Measurements from ENCODE around the gene BARX2. TPM values are rescaled to one million over a fixed set of nuclear protein-coding genes. Genes with fewer than 3 reads are reported as not detected.

BARX2 gene
- total RNA-seq, 1 donor from 2014 or later, result not detected

DNA sequence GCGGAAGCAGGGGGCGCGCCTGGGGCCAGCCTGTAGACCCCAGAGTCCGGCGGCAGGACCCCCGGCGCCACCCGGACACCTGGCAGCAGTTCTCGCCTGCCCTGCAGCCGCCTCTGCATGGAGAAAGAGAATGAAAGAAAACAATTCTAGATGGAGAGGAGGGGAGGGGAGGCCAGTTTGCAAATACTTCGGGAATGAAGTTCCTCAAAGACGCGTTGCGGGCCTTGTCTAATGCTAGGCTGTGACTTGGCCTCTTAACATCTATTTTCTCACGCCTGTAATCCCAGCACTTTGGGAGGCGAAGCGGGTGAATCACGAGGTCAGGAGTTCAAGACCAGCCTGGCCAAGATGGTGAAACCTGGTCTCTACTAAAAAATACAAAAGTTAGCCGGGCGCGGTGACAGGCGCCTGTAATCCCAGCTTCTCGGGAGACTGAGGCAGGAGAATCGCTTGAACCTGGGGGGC is 2.1 kb upstream of the BARX2 start:
- no peak for DNase-seq (ENCODE audit: low read depth)

DNA sequence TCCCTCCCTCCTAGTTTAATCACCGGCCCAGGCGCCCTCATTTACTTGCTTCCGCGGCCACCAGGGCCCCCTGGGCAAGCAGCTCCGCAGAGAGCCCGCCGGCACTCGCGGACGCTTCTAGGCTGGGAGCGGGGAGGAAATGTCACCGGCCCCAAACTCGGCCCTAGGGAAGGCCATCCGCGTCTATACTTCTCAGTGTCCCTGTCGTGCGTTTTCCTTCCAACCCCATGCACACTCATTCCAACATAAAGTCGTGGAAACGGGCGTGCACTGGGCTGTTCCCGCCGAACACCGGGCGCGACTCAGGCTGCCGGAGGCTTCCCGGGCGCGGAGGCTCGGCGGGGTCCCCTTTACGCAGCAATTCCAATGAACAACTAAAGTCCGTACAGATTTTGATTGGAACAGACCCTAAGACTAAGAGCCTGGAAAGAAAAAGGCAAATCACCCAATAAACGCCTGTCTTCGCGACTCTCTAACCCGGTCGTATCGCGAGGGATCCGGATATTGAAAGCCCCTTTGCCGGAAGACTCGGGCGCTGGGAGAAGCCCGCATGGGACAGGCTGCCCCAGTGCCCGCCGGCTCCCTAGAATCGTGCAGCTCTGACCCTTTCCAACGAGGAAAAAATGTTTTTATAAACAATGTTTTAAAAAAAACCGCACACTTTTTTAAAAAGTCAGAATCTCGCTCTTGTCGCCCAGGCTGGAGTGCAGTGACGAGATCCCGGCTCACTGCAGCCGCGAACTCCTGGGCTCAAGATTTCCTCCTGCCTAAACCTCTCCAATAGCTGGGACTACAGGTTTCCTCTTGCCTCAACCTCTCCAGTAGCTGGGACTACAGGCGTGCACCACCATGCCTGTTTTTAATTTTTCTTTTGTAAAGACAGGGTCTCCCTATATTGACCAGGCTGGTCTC is 1.3 kb upstream of the BARX2 start:
- DNase-seq (ENCODE audit: low read depth), result no peak

- DNase-seq (ENCODE audit: low read depth), result no peak
Observed at GRCh38 chr11:129374993-129375750, 476 bp upstream of the BARX2 start.

GRCh38 chr11:129376658-129377341 is 1.2 kb downstream of the BARX2 start:
- no peak for DNase-seq (ENCODE audit: low read depth)

- DNase-seq (ENCODE audit: low read depth), result no peak
Observed at GRCh38 chr11:129377739-129378138, 2.1 kb downstream of the BARX2 start.

GRCh38 chr11:129380413-129380812 is 4.8 kb downstream of the BARX2 start:
- no peak for DNase-seq (ENCODE audit: low read depth)

DNA sequence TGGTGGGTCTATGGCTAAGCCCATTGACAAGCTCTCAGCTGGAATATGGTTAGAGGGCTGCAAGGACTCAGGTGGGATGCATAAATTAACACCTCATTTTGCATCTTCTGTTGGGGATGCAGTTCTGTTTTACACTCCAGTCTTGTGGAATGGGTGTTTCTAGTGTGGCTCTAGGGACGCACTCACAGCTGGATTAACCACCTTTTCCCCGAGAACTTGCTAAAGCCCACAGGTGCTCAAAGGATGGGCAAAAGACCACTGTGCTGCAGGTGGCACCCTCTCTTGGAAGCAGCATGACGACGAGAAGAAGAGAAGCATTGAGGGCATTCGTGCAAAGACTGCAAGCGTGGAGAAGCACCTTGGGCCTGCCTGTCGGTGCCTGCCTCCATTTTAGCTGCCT is 6.9 kb downstream of the BARX2 start:
- no peak for DNase-seq (ENCODE audit: low read depth)

DNA sequence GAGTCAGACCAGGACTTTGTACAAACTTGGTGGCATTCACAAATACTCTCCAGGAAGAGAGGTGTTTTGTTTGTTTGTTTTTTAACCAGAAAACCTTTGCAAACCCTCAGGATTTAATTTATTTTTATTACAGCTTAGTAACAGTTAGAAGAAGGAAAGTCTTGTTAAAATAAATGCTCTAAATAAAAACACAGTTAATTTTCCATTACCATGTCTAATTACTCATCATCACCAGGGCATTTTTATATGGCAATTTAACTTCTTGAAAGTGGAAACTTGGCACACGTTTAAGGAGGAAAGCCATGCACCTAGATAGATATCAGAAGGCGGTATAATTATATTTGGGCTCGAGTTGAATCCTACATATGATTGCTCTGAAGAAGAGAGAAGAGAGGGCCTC is 7.4 kb downstream of the BARX2 start:
- DNase-seq (ENCODE audit: low read depth), result no peak

DNA sequence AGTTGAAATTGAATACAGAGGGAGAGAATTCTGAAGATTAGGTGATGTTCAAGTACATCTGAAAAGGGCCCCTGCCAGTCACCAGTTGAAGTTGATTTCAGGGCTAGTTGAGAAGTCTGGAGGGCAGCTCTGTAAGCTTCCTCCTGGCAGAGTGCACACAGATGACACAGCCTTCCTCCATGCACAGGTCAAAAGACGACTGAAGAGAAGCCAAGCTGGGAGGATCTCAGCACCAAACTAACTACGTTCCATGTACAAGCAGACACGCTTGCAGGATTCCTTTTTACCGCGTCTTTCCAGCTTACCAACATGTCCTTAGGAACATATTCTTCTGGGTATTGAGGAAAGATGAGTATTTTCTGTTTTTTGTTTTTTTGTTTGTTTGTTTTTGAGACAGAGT is 7.9 kb downstream of the BARX2 start:
- no peak for DNase-seq (ENCODE audit: low read depth)

- DNase-seq (ENCODE audit: low read depth), result no peak
Observed at GRCh38 chr11:129384415-129384814, 8.8 kb downstream of the BARX2 start.

DNA sequence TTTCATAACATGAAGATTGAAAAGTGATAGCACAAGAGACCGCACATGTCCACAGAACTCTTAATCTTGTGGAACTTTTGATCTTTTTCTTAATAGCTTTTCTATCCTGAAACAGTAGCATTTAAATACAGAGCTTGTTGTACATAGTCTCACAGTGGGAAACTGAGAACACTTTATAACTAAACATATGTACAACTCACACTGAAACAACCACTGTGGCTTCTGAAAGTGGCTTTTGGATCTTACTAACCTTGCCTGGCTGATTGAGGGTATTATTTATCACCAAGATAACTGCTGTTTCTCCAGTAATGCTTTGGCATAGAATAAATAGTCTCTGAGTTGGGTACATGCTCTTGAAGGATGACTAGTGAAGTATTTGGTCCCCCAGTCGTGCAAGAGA is 10.2 kb downstream of the BARX2 start:
- DNase-seq (ENCODE audit: low read depth), result no peak

GRCh38 chr11:129386795-129387397 is 11.2 kb downstream of the BARX2 start:
- no peak for DNase-seq (ENCODE audit: low read depth)

DNA sequence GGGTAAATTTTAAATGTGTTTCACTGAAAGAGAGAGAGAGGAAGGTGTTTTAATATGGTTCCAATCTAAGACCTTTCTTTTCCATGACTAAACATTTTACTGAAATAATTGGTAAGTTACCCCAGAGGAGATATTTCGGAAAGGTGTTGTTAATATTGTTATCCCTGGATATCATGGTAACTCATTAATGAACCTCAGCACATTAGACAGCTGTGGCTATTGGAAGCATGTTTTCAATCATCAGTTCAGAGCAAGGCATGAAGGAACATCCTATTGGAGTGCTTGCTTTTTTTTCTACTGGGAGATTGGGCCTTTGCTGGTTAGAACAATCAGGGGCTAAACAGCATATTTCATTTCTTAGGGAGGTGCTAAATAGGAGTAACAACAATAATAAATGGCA is 11.8 kb downstream of the BARX2 start:
- no peak for DNase-seq (ENCODE audit: low read depth)

DNA sequence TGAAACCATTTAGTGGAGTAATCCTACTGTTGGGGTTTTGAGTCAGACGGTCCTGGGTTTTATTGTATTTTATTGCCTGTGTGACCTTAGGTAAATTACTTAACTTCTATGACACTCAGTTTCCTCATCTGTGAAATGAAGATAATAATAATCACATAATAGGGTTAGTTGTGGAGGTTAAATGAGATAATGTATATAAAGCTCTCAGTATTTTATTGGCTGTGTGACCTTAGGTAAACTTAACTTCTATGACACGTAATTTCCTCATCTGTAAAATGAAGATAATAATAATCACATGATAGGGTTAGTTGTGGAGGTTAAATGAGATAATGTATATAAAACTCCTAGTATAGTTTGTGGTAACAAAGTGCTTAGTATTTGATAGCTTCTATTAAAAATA is 13.2 kb downstream of the BARX2 start:
- no peak for DNase-seq (ENCODE audit: low read depth)

DNA sequence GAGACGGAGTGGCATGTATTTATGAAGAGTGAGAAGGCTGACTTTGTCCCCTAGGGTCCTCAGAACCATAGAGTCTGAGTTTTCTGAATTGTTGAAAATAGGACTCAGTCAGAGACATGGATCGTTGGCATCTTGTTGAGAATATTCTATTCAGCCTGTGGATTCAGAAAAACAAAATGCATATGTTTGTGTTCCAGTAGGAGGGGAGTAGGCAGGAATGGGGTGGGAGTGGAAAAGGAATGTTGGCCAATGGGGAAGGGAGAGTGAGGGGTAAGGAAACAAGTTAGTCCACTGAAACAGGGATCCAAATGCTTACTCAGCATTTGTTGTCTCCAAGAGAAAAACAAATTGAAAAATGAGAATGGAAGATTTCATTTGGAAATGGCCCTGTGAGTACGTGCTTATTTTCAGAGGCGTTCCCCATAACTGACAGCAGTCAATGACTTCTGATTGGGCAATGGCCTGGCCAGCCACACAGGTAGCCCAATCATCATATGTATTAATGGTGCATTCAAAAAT is 14.7 kb downstream of the BARX2 start:
- no peak for DNase-seq (ENCODE audit: low read depth)

- no peak for DNase-seq (ENCODE audit: low read depth)
Observed at GRCh38 chr11:129391360-129391759, 15.7 kb downstream of the BARX2 start.

DNA sequence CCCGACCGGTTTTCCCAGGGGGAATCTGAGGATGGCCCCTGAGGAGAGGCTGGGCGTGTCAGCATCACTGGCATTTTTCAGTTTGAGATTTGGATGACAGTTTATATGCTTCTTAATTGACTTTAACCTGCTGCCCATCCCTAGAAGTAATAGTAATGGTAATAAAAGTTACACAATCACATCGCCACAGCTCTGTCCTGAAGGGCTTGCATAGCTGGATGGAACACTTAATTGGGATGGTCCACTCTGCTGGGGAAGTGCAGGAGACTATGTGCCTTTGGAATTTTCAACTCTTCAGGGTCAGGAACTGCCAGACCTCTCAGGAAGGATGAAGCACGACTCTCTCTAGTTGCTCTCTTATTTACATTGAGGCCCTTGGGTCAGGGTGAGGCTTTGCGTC is 16.2 kb downstream of the BARX2 start:
- no peak for DNase-seq (ENCODE audit: low read depth)

DNA sequence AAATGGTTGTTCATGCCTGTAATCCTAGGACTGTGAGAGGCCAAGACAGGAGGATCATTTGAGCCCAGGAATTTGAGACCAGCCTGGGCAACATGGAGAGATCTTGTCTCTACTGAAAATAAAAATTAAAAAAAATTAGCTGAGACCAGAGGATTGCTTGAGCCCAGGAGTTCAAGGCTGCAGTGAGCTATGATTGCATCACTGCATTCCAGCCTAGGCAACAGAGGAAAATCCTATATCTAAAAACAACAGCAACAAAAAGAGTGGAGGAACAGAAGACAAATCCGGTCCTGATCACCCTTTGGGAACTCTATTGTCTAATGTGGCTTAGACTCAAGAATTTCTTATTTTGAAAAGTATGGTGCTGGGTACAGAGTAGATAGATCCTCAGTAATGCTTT is 17.3 kb downstream of the BARX2 start:
- DNase-seq (ENCODE audit: low read depth), result no peak

DNA sequence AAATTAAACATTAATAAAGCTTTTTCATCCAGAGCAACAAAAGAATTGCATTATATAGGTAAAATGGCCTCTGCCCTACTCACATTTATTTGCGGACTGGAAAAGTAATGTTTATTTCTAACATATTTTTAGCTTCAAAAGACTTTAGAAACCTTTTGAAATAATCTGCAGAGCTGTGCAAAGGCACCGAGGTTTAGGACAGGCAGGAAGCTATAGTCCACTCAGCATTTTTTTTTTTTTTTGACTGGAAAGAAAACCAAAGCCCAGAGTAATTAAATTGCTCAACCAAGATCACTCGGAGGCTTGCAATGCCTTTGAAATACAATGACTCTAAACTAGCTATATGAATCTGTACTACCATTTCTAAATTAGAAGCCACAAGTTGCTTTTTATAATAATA is 19.1 kb downstream of the BARX2 start:
- DNase-seq (ENCODE audit: low read depth), result no peak

DNA sequence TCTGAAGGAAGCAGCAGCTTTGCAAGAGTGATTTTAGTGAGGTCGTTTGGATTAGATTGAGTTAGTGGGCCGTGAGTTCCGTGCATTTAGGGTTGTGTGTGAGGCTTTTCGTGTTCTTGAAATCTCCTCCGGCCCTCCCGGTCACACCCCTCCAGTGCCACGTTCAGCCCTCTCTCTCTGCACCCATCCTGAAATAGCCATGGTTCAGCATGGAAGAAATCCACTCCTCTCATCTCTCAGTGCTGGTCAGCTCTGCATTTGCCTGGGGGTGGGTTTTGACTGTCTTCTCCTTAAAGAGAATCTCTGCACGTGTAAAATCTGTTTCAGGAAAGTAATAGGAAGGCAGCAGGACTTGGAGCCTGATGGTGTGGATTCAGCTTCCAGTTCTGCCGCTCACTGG is 19.8 kb downstream of the BARX2 start:
- no peak for DNase-seq (ENCODE audit: low read depth)

GRCh38 chr11:129395883-129396282 is 20.2 kb downstream of the BARX2 start:
- no peak for DNase-seq (ENCODE audit: low read depth)

Measured in myocyte (in vitro differentiated cells).